Stimulated activated CD4-positive, alpha-beta T cell treated with anti-CD3 and anti-CD28 coated beads, Interleukin-15, amount 100 ng/mL, for 48 hours (primary cell): Measurements from ENCODE around the gene PPP2R3A.
"Not testable (repeated sequence)": the region's sequence is repeated elsewhere in the genome, so short reads cannot be mapped to it uniquely, and the experiment has no call there.

Source experiments
- DNase-seq, 2 donors: peaks; one replicate each; pipeline ENCODE4 v3.0.0-alpha.2; 2020; ENCODE audit warnings: low read depth in 2 of 2

Gene PPP2R3A

DNA sequence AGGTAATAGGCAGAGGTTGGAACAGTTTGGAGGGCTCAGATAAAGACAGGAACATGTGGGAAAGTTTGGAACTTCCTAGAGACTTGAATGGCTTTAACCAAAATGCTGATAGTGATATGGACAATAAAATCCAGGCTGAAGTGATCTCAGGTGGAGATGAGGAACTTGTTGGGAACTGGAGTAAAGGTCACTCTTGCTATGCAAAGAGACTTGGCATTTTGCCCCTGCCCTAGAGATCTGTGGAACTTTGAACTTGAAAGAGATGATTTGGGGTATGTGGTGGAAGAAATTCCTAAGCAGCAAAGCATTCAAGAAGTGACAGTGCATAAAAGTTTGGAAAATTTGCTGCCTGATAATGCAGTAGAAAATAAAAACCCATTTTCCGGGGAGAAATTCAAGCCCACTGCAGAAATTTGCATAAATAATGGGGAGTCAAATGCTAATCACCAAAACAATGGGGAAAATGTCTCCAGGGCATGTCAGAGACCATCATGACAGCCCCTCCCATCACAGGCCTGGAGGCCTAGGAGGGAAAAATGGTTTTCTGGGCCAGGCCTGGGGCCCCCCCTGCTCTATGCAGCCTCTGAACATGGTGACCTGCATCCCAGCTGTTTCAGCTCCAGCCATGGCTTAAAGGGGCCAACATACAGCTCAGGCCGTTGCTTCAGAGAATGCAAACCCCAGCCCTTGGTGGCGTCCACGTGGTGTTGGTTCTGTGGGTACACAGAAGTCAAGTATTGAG, 118.3 kb downstream of the PPP2R3A start:
- DNase-seq, result not testable (repeated sequence)

DNA sequence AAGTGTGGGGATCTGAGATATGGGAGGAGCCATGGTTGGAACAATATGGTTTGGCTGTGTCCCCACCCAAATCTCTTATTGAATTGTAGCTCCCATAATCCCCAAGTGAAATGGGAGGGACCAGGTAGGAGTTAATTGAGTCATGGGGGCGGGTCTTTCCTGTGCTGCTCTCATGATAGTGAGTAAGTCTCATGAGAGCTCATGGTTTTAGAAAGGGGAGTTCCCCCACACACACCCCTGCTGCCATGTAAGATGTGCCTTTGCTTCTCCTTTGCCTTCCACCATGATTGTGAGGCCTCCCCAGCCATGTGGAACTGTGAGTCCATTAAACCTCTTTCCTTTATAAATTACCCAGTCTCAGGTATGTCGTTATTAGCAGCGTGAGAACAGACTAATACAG, 119.5 kb downstream of the PPP2R3A start:
- DNase-seq, result not testable (repeated sequence)

DNA sequence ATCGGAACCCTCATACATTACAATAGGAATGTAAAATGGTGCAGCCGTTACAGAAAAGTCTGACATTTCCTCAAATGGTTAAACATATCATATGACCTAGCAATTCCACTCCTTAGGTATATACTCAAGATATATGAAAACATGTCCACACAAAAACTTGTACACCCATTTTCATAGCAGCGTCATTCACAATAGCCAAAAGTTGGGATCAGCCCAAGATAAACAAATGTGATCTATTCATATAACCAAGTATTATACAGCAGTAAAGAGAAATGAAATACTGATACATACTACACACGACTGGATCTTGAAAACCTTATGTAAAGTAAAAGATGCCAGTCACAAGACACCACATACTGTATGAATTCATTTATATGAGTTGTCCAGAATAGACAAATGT, 128.2 kb downstream of the PPP2R3A start:
- DNase-seq, result no peak

DNA sequence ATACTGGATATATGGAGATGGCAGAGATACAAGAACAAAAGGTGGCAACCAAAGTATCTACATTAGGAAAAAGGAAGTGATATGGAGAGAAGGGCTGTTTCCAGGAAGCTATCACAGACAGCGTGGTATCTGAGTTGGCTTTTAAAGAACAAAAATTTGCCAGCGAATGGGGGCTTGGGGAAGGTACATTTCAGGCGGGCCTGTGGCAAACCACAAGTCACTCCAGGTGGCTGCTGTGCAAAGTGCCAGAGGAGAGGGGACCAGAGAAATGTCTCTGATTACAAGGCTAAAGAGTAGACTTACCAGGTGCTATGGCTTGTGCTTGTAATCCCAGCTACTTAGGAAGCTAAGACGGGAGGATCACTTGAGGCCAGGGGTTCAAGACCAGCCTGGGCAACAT, 139.5 kb downstream of the PPP2R3A start:
- no peak for DNase-seq

DNA sequence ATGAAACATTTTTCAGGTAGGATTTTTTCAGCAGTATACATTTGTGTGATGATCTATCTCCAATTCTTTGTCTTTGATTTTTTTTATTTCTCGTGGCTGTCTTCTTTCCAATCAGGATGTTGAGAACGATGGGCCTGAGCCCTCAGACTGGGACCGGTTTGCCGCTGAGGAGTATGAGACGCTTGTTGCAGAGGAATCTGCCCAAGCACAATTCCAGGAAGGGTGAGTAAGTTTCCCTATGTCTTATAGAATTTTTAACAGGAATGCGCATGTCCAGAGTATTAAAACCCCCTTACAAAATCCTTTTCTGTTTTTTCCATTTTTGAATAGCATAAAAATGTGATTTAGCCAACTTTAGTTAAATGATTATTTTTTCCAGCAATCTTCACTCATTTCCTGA, 140.6 kb downstream of the PPP2R3A start:
- DNase-seq, result no peak

DNA sequence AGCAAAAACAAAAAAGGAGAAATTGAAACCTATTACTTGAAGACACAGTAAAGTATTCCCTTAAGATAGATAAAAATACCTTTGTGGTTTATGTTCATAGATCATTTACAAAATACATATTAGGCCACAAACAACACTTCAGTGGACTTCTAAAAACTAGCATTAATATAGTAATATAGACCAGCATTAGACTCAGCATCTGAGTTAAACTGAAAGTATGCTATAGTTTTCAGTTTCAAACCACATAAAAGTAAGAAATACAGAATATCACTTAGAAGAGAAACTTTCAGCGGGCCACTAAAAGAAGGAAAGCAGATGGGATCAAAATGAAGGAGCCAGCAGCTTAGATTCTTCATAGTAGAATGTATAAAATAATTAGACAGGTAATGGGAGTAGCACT, 144.0 kb downstream of the PPP2R3A start:
- no peak for DNase-seq

DNA sequence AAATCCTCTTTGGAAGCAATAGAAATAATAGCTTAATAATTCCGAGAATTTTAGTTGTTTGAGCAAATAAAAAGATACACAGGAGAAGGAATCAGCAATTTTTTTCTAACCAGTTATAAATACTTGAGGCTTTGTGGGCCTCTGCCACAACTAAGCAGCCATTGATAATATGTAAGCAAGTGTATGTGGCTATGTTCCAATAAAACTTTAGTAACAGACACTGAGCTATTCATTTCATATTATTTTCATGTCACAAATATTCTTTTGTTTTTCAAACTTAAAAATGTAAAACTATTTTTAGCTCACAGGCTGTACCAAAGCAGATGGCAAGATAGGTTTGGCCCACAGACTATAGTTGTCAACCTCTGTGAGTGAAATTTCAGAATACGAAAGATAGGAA, 145.0 kb downstream of the PPP2R3A start:
- no peak for DNase-seq

DNA sequence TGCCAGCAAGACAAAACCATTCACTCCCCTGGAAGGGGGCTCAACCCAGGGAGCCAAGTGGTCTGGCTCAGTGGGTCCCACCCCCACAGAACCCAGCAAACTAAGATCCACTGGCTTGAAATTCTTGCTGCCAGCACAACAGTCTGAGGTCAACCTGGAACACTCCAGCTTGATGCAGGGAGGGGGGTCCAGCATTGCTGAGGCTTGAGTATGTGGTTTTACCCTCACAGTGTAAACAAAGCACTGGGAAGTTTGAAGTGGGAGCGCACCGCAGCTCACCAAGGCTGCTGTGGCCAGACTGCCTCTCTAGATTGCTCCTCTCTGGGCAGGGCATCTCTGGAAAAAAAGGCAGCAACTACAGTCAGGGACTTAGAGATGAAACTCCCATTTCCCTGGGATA, 148.9 kb downstream of the PPP2R3A start:
- no peak for DNase-seq

DNA sequence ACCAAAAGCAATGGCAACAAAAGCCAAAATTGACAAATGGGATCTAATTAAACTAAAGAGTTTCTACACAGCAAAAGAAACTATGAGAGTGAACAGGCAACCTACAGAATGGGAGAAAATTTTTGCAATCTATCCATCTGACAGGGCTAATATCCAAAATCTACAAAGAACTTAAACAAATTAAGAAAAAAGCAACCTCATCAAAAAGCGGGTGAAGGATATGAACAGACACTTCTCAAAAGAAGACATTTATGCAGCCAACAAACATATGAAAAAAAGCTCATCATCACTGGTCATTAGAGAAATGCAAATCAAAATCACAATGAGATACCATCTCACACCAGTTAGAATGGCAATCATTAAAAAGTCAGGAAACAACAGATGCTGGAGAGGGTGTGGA, 153.8 kb downstream of the PPP2R3A start:
- DNase-seq, result not testable (repeated sequence)

DNA sequence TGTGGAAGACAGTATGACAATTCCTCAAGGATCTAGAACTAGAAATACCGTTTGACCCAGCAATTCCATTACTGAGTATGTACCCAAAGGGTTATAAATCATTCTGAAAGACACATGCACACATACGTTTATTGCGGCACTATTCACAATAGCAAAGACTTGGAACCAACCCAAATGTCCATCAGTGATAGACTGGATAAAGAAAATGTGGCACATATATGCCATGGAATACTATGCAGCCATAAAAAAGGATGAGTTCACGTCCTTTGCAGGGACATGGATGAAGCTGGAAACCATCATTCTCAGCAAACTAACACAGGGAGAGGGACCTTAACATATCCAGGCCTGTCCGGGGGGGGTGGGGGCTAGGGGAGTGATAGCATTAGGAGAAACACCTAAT, 154.3 kb downstream of the PPP2R3A start:
- DNase-seq, result not testable (repeated sequence)

DNA sequence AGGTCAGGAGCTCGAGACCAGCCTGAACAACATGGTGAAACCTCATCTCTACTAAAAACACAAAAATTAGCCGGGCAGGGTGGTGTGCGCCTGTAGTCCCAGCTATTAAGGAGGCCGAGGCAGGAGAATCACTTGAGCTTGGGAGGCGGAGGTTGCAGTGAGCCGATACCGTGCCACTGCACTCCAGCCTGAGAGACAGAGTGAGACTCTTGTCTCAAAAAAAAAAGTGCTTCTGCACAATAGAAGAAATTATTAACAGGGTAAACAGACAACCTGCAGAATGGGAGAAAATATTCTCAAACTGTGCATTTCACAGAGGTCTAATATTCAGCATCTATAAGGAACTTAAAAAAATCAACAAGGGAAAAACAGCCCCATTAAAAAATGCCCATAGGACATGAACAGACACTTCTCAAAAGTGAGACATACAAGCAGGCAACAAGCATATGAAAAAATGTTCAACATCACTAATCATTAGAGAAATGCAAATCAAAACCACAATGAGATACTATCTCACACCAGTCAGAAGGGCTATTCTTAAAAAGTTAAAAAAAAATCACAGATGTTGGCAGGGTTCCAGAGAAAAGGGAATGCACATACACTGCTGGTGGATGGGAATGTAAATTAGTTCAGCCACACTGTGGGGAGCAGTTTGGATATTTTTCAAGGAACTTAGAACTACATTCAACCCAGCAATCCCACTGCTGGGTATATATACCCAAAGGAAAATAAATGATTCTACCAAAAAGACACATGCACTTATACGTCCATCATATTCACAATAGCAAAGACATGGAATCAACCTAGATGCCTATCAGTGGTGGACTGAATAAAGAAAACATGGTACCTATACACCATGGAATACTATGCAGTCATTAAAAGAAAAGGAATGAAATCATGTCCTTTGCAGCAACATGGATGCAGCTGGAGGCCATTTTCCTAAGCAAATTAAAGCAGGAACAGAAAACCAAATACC, 155.1 kb downstream of the PPP2R3A start:
- DNase-seq, result no peak

DNA sequence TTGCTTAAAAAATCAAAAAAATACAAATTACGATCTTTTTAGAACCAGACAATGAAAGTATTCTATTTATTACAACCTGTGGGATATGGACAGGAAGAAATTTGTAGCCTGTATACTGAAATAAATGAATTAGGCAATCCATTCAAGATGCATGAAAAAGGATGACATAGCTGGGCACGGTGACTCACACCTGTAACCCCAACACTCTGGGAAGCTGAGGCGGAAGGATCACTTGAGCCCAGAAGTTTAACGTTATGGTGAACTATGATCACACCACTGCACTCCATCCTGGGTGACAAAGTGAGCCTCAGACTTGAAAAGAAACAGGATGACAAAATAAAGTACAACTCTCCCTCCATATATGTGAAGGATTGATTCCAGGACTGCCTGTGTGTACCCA, 156.5 kb downstream of the PPP2R3A start:
- no peak for DNase-seq

DNA sequence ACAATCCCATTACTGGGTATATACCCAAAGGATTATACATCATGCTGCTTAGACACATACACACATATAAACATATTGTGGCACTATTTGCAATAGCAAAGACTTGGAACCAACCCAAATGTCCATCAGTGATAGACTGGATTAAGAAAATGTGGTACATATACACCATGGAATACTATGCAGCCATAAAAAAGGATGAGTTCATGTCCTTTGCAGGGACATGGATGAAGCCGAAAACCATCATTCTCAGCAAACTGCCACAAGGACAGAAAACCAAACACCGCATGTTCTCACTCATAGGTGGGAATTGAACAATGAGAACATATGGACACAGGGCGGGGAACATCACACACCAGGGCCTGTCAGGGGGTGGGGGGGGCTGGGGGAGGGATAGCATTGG, 166.1 kb downstream of the PPP2R3A start:
- not testable (repeated sequence) for DNase-seq

DNA sequence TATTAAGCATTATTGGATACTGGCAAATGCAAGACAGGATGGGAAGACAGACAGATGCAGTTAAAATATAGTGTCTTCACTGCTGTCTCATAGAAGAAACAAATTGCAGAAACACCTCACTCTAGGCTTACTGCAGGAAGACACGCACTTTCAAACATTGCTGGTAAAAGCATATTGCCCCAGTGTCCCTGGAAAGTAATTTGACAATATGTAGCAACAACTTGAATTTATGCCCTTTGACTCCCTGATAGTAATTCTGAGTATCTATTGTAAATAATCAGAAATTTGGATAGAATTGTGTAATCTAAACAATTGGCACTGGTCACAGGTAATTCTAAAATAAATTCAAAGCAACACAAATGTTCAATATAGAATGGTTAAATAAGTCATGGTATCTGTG, 168.6 kb downstream of the PPP2R3A start:
- no peak for DNase-seq

DNA sequence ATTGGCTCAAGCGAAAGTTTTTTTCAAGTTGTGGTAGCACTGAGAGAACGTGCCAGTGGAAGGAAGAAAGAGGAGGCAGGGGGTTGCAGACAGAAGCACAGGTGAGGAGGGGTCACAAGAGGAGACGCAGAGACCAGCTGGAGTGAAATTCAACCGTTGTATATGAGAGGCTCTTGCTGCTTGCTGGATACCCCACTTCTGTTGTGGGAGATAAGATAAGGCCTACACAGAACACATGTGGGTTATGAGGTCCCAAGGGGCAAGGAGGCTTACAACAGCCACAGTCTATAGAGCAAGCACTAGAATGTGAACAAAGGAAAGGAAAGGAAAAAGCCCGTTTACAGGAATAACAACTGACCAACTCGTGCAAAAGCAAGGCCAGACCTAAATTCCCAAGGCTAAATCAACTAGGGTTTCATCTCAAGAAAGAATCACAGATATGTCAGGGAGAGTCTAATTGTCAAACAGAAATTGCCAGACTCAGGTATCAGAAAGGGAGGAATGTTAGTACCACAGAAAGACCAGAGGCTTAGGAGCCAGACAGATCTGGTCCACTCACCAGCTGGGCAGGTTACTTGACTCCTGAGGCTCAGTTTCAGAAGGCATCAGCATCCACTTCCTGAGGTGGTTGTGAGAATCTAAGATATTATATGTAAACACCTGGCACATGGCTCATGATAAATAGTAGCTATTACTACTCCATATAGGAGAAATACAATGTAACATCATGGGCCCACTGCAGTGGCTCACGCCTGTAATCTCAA, 169.7 kb downstream of the PPP2R3A start:
- DNase-seq, result no peak

DNA sequence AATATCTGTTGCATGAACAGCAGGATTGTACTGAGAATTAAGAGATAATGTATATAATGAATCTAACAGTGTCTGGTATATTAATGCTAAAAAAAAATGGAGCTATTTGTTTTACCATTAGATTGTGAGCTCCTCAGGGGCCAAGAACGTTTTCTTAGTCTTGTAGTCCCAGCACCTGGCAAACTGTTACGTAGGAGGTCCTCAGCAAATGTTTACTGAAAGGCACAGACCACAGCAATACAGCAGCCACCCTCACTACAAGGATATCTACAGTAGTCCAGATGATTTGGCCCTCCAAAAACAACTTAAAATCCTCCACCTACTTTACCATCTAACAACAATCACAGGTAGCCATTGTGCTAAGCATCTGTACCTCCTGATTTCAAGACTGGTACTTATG, 170.9 kb downstream of the PPP2R3A start:
- no peak for DNase-seq

DNA sequence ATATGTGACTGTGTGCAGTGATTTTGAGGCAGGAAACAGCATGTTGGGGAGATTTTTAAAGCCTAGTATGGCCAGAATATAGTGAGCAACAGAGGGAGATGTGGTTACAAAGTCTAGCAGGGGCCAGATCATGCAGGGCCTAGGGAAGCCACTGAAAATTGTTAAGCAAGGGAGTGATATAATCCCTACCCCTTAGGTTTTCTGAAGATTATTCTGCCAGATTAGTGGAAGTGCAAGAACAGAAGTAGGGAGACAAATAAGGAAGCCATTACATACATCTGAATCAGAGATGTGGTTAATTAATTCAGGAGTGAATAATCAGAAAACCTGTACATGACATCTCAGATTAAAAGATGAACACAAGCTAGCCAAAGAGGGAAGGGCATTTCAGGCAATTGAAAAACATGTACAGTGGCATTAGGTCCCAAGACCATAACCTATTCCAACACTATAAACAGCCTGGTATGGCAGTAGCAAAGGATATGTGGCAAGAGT, 175.8 kb downstream of the PPP2R3A start:
- no peak for DNase-seq

DNA sequence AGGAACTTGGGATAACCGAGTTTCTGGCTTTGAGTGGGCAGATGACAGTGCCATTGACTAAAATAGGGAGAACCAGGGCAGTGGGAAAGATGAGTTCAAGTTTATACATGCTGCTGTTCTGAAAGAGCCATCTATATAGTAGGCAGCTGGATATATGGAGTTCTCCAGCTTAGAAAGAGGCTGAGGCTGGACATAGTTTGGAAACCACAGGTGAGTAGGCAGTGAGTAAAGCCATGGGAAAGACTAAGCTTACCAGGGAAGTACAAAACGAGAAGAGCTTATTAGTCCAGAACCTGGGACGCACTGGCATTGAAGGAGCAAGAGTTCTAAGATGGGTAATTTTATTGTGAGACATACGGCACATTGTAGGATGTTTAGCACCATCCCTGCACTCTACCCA, 176.4 kb downstream of the PPP2R3A start:
- no peak for DNase-seq

DNA sequence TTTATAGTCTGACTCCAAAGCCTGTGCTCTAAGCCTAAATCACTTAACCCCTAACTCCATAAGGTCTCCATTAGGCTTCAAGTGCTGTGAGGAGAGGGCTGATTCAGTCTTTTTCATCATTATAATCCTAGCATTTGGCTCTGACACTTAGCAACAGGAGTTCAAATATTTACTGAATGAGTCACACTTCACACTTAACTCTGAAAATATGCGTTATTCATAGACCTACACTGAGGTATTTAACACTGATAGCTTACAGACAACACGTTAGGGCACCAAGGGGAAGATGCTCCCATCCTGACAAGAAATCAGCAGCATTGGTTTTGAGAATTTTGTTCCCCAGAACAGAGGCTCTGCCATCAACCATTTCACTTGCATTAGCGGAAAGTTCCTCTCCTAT, 177.1 kb downstream of the PPP2R3A start:
- no peak for DNase-seq

DNA sequence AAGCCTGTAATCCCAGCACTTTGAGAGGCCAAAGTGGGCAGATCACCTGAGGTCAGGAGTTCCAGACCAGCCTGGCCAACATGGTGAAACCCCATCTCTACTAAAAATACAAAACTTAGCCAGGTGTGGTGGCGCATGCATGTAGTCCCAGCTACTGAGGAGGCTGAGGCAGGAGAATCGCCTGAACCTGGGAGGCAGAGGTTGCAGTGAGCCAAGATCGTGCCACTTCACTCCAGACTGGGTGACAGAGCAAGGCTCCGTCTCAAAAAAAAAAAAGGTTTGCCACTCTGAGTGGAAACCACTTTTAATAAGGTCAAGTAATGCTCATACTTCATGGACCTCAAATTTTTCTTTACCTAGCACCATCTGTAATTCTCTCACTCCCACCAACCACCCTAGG, 178.9 kb downstream of the PPP2R3A start:
- DNase-seq, result not testable (repeated sequence)

DNA sequence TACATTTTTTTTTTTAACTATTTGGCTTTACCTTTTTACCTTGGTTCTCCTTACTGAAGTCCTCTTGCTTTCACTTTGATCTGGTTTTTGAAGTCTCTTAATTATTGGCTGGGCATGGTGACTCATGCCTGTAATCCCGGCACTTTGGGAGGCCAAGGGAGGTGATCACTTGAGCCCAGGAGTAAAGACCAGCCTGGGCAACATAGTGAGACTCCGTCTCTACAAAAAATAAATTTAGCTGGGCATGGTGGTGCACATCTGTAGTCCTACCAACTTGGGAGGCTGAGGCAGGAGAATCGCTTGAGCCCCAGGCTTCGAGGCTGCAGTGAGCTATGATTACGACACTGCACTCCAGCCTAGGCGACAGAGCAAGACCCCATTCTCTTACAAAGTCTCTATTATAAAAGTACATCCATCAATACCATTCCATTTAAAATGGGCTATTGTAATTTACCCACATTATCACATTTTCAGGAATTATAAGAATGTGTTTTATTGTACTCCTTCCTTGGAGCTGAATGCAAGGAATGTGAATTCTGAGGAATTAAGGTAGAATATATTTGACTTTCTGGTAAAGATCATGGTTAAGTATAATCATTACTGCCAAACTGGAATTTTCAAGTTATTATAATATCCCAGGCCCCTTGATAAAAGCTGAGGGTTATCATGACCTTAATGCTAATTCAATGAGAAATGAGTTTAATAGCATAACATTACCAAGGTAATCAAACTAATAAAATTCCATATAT, 181.6 kb downstream of the PPP2R3A start:
- no peak for DNase-seq
